Activated T-cell treated with anti-CD3 and anti-CD28 coated beads, Interleukin-2, amount 50 U/mL, for 4 hours (primary cell): ENCODE data around the gene LGALS4. TPM values are rescaled to one million over a fixed set of nuclear protein-coding genes. Genes with fewer than 3 reads are reported as not detected.
"Not testable (repeated sequence)": the region's sequence is repeated elsewhere in the genome, so short reads cannot be mapped to it uniquely, and the experiment has no call there.

ENCODE experiments used
- ATAC-seq, 2 donors: fragments of 200-7000 bp; cut with Tn5 transposase; one replicate each; pipeline ENCODE4 v1.10.0; 2021
- DNase-seq: peaks from one replicate; pipeline ENCODE4 v3.0.0-alpha.2; 2020
- H3K27me3 Mint-ChIP-seq: one replicate; pipeline ENCODE4 v1.8.0; 2021; ENCODE audit warnings: low read depth, mixed read lengths
- H3K36me3 Mint-ChIP-seq: one replicate; pipeline ENCODE4 v1.8.0; 2022; ENCODE audit warnings: mixed read lengths; ENCODE audit not compliant: insufficient read depth
- H3K4me1 Mint-ChIP-seq: one replicate; pipeline ENCODE4 v1.8.0; 2021; ENCODE audit warnings: low read depth, mixed read lengths
- H3K4me3 Mint-ChIP-seq: one replicate; pipeline ENCODE4 v1.8.0; 2021; ENCODE audit warnings: mild to moderate bottlenecking, moderate library complexity, mixed read lengths
- H3K9me3 Mint-ChIP-seq: one replicate; pipeline ENCODE4 v1.8.0; 2021; ENCODE audit warnings: mixed read lengths
- total RNA-seq, 3 donors: library from RNA; stranded (reverse); gene quantifications; one replicate each; pipeline ENCODE4 v1.2.1, GENCODE V29; 2021

LGALS4 gene
- total RNA-seq, 3 donors from 2014 or later, result 1.7 to 2.7 (median 2.2) TPM

DNA sequence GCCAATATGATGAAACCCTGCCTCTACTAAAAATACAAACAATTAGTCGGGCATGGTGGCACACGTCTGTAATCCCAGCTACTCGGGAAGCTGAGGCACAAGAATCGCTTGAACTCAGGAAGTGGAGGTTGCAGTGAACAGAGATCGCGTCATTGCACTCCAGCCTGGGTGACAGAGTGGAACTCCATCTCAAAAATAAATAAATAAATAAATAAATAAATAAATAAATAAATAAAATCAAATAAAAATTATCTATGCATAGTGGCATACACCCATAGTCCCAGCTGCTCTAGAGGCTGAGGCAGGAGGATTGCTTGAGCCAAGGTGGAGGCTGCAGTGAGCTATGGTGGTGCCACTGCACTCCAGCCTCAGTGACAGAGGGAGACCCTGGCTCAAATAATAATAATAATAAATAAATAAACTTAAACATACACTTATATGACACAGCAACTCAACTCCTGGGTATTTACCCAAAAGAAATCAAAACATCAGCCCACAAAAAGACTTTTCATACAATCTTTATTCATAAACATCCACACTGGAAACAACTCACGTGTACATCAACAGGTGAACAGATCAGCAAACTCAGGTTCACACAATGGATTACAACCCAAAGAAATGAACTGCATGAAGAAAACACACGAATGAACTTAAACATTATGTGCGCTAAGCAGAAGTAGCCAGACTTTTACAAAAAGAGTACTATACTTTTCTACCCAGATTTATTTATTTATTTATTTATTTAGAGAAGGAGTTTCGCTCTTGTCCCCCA is 46.3 kb downstream of the LGALS4 start:
- no peaks in the 10 kb centered on the region for H3K9me3 Mint-ChIP-seq
- ATAC-seq, result no peak
- H3K4me1 Mint-ChIP-seq, result peaks cover 6% of the 10 kb centered on the region

DNA sequence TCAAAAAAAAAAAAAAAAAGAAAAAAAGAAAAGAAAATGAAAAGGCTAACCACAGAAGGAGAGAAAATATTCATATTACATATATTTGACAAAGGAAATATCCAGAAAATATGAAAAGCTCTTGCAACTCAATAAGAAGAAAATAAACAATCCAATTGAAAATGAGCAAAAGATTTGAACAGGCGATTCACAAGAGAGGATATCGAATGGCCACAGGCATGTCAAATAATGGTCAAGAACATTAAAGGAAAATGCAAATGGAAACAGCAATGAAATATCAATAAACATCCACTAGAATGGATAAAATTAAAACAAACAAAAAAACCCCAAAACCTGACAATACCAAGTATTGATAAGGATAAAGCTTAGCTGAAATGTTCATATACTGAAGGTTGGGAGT is 47.5 kb downstream of the LGALS4 start:
- H3K4me1 Mint-ChIP-seq, result peaks cover 6% of the 10 kb centered on the region

More for the DNA sequence above, 46.3 kb downstream of the LGALS4 start:
- no peak overlapping the region for H3K4me3 Mint-ChIP-seq
- DNase-seq, result no peak
- H3K36me3 Mint-ChIP-seq, result no peaks in the 10 kb centered on the region
- no peaks in the 10 kb centered on the region for H3K27me3 Mint-ChIP-seq

DNA sequence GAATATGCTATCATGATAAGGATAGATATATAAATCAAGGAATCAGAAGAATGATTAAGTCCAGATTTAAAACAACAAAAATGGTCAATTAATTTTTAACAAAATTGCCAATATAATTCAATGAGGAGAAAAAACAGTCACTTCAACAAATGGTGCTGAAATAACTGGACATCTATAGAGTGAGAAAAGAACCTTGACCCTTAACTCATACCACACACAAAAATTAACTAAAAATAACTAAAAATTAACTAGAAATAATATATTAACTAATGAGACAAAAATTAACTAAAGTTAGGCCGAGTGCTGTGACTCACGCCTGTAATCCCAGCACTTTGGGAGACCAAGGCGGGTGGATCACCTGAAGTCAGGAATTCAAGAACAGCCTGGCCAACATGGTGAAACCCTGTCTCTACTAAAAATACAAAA is 48.9 kb downstream of the LGALS4 start:
- Mint-ChIP-seq H3K9me3 (no peaks in the 10 kb centered on the region), H3K27me3 (no peaks in the 10 kb centered on the region), H3K4me3 (no peak overlapping the region), H3K36me3 (no peaks in the 10 kb centered on the region), H3K4me1 (no peaks in the 10 kb centered on the region)
- DNase-seq, result no peak
- ATAC-seq, result no peak

More for the DNA sequence above, 47.5 kb downstream of the LGALS4 start:
- Mint-ChIP-seq H3K27me3 (no peaks in the 10 kb centered on the region), H3K9me3 (no peaks in the 10 kb centered on the region), H3K36me3 (no peaks in the 10 kb centered on the region), H3K4me3 (no peak overlapping the region)
- no peak for DNase-seq
- ATAC-seq, result no peak

DNA sequence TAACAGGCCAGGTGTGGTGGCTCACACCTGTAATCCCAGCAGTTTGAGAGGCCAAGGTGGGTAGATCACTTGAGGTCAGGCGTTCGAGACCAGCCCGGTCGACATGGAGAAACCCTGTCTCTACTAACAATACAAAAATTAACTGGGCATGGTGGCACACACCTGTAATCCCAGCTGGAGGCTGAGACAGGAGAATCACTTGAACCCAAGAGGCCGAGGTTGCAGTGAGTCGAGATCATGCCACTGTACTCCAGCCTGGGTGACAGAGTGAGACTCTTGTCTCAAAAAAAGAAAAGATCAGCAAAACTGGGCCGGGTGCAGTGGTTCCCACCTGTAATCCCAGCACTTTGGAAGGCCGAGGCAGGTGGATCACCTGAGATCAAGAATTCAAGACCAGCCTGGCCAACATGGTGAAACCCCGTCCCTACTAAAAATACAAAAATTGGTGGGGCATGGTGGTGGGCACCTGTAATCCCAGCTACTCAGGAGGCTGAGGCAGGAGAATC is 50.8 kb downstream of the LGALS4 start:
- H3K27me3 Mint-ChIP-seq, H3K4me1 Mint-ChIP-seq, ATAC-seq, H3K9me3 Mint-ChIP-seq, H3K36me3 Mint-ChIP-seq, DNase-seq, H3K4me3 Mint-ChIP-seq: not testable (repeated sequence)

DNA sequence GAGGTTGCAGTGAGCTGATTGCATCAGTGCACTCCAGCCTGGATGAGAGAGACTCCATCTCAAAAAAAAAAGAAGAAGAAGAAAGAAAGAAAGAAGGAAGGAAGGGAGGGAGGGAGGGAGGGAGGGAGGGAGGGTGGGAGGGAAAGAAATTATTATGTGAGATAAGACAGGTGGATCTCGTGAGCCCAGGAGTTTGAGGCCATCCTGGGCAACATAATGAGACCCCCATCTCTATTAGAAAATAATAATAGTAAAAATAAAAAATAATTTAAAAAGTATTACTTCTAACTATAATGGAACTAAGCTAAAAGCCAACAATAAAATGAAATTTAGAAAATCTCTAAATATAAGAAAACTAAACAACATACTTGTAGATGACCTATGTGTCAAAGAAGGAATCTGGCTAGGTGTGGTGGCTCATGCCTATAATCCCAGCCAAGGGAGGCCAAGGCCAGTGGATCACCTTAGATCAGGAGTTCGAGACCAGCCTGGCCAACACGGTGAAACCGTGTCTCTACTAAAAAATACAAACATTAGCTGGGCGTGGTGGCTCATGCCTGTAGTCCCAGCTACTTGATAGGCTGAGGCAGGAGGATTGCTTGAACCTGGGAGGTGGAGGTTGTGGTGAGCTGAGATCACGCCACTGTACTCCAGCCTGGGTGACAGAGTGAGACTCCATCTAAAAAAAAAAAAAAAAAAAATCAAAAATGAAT is 51.8 kb downstream of the LGALS4 start:
- H3K36me3 Mint-ChIP-seq, ATAC-seq, H3K9me3 Mint-ChIP-seq, H3K27me3 Mint-ChIP-seq, DNase-seq, H3K4me1 Mint-ChIP-seq, H3K4me3 Mint-ChIP-seq: not testable (repeated sequence)

DNA sequence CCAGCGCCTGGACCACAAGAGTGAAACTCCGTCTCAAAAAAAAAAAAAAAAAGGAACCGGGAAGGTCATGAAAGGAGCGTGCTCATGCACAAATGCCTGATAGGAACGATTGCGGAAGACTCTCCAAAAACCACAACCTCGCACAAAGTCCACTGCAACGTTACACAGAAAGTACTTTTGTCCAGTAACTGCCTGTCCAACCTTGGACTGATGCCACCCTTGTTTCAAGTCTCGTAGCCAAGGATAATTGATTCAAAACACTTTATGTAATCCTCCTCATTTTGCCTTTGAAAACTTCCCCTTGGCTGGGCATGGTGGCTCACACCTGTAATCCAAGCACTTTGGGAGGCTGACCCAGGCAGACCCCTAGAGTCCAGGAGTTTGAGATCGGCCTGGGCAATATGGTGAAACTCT is 53.1 kb downstream of the LGALS4 start:
- Mint-ChIP-seq H3K36me3 (no peaks in the 10 kb centered on the region), H3K4me3 (no peak overlapping the region), H3K27me3 (no peaks in the 10 kb centered on the region), H3K9me3 (peaks cover 3% of the 10 kb centered on the region), H3K4me1 (no peaks in the 10 kb centered on the region)
- no peak for ATAC-seq
- no peak for DNase-seq

DNA sequence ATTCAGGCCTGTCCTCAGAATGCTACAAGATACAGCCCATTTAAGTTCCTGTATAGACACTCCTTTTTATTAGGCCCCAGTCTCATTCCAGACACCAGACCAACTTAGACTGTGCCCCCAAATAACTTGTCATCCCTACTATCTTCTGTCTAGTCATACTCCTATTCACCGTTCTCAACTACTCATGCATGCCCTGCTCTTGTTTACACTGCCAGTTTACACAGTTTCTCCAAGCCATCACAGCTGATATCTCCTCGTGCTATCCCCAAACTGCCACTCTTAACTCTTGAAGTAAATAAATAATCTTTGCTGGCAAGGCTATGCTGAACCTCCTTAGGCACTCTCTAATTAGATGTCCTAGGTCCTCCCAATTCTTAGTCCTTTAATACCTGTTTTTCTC is 58.5 kb downstream of the LGALS4 start:
- not testable (repeated sequence) for ATAC-seq, H3K9me3 Mint-ChIP-seq, DNase-seq, H3K4me3 Mint-ChIP-seq, H3K4me1 Mint-ChIP-seq, H3K27me3 Mint-ChIP-seq, H3K36me3 Mint-ChIP-seq

DNA sequence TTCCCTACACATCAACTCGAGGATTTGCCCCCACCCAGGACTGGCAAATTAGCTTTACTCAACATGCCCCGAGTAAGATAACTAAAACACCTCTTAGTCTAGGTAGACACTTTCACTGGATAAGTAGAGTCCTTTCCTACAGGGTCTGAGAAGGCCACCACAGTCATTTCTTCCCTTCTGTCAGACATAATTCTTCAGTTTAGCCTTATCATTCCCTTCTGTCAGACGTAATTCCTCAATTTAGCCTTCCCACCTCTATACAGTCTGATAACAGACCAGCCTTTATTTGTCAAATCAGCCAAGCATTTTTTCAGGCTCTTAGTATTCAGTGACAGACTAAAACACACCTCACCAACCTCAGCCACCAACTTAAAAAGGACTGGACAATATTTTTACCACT is 59.0 kb downstream of the LGALS4 start:
- H3K27me3 Mint-ChIP-seq, H3K36me3 Mint-ChIP-seq, ATAC-seq, H3K9me3 Mint-ChIP-seq, H3K4me3 Mint-ChIP-seq, DNase-seq, H3K4me1 Mint-ChIP-seq: not testable (repeated sequence)

Other genes starting within 250 kb of the LGALS4 start
- 100 to 1,000 TPM; 109 to 130 (median 126) TPM for gene MAP4K1, start 195.0 kb downstream of the LGALS4 start, total RNA-seq
- 100 to 1,000 TPM; 370 to 409 (median 401) TPM for gene EIF3K, start 193.8 kb downstream of the LGALS4 start, total RNA-seq
- gene ACTN4, start 165.3 kb downstream of the LGALS4 start, total RNA-seq, result 100 to 1,000 TPM; 215 to 233 (median 230) TPM
- 1 to 10 TPM in 2 of 3 donors, under 1 TPM in 1; 0.99 to 1.1 (median 1.0) TPM for gene CAPN12, start 68.5 kb downstream of the LGALS4 start, total RNA-seq
- not detected for gene LGALS7, start 39.4 kb downstream of the LGALS4 start, total RNA-seq
- not detected for gene LGALS7B, start 23.7 kb downstream of the LGALS4 start, total RNA-seq
- gene ECH1, start 18.8 kb upstream of the LGALS4 start, total RNA-seq, result 100 to 1,000 TPM in 2 of 3 donors, 10 to 100 TPM in 1; 91.1 to 109 (median 108) TPM
- gene HNRNPL, start 37.0 kb upstream of the LGALS4 start, total RNA-seq, result 100 to 1,000 TPM; 679 to 736 (median 698) TPM
- 10 to 100 TPM; 65.2 to 77.3 (median 68.6) TPM for gene RINL, start 65.3 kb upstream of the LGALS4 start, total RNA-seq
- 10 to 100 TPM; 23.5 to 29.8 (median 27.3) TPM for gene SIRT2, start 86.7 kb upstream of the LGALS4 start, total RNA-seq
- gene NFKBIB, start 87.0 kb upstream of the LGALS4 start, total RNA-seq, result 100 to 1,000 TPM; 150 to 174 (median 169) TPM
- gene CCER2, start 99.2 kb upstream of the LGALS4 start, total RNA-seq, result under 1 TPM in 2 of 3 donors, not detected in 1; 0.33 to 0.63 TPM
- gene SARS2, start 117.8 kb upstream of the LGALS4 start, total RNA-seq, result 10 to 100 TPM; 42.5 to 49.5 (median 46.8) TPM
- 100 to 1,000 TPM; 157 to 192 (median 185) TPM for gene MRPS12, start 118.0 kb upstream of the LGALS4 start, total RNA-seq
- under 1 TPM; 0.10 to 0.29 (median 0.14) TPM for gene FBXO17, start 162.8 kb upstream of the LGALS4 start, total RNA-seq
- under 1 TPM; 0.18 to 0.63 (median 0.20) TPM for gene FBXO27, start 219.6 kb upstream of the LGALS4 start, total RNA-seq